Activated CD4-positive, alpha-beta T cell treated with anti-CD3 and anti-CD28 coated beads for 36 hours (primary cell): ENCODE measurements around the gene TARBP1. TPM values are rescaled to one million over a fixed set of nuclear protein-coding genes. Genes with fewer than 3 reads are reported as not detected.

ENCODE experiments used
- total RNA-seq, 2 experiments: library from RNA; stranded (reverse); gene quantifications; one replicate each; pipeline ENCODE4 v1.2.3, GENCODE V29; 2021

TARBP1 gene
- total RNA-seq, 2 experiments from 2014 or later: 37.7 to 41.5 TPM

Other genes with a start within 250 kb of the TARBP1 start
- 10 to 100 TPM; 56.5 to 69.5 TPM for gene COA6, start 105.7 kb downstream of the TARBP1 start, total RNA-seq
- 100 to 1,000 TPM; 132 to 200 TPM for gene IRF2BP2, start 131.0 kb upstream of the TARBP1 start, total RNA-seq